GM12878 (cell line): ENCODE data around the gene C6orf52. TPM values are rescaled to one million over a fixed set of nuclear protein-coding genes. Genes with fewer than 3 reads are reported as not detected.

ENCODE experiments used
- ATAC-seq: fragments of 200-7000 bp; cut with Tn5 transposase; 3 replicates; pipeline ENCODE4 v1.9.1; 2020; ENCODE audit warnings: mild to moderate bottlenecking, moderate library complexity
- BruUV-seq: library from RNA; stranded (reverse); fragments of 400-500 nt; replicated peaks from 2 replicates; lab custom pipeline; 2021; lab: Mats Ljungman, UMichigan
- CTCF ChIA-PET: fragments of 300-600 bp; sonication (Branson Sonifier 250); formaldehyde crosslinking; extraction: SDS; loops from one replicate; lab custom pipeline; 2021; ENCODE audit warnings: inconsistent platforms; lab: Yijun Ruan, JAX
- POLR2A ChIA-PET: fragments of 350-600 bp; formaldehyde crosslinking; extraction: SDS; loops from one replicate; lab custom pipeline; 2021; ENCODE audit warnings: inconsistent platforms; lab: Charles Lee
- RAD21 ChIA-PET: fragments of 300-600 bp; sonication (Branson Sonifier 250); formaldehyde crosslinking; loops from one replicate; lab custom pipeline; 2023; ENCODE audit warnings: antibody characterized with exemption; ENCODE audit not compliant: unreplicated experiment; lab: Charles Lee
- SMC1A ChIA-PET: fragments of 300-600 bp; sonication (Branson Sonifier 250); formaldehyde crosslinking; loops from one replicate; lab custom pipeline; 2023; ENCODE audit not compliant: unreplicated experiment, uncharacterized antibody; lab: Charles Lee
- DNase-seq: peaks from one replicate; pipeline ENCODE4 v3.0.0-alpha.2; 2011; ENCODE audit warnings: low read depth, low spot score
- FAIRE-seq: peaks from 3 replicates; lab custom pipeline; 2011; peaks lifted over from hg19 to GRCh38; lab: Jason Lieb, UNC
- H2AFZ ChIP-seq: 2 replicates; pipeline ENCODE4 v1.6.0; 2011; ENCODE audit warnings: low read depth, low read length, control low read depth; ENCODE audit not compliant: control insufficient read depth
- H3K27ac ChIP-seq: 2 replicates; pipeline ENCODE4 v1.5.1; 2011; ENCODE audit warnings: control low read depth; ENCODE audit not compliant: control insufficient read depth, insufficient read depth
- H3K27me3 ChIP-seq, 2 experiments: replicated peaks in 1 of 2; 2 replicates each; pipeline versions ENCODE4 v1.6.0 to v1.6.1; 2011; ENCODE audit warnings: low read length in 1 of 2; ENCODE audit not compliant: control insufficient read depth in 2 of 2, insufficient read depth in 2 of 2
- H3K36me3 ChIP-seq, 2 experiments: 2 replicates each; pipeline ENCODE4 v1.5.1; 2011; ENCODE audit warnings: low read length in 1 of 2; ENCODE audit not compliant: control insufficient read depth in 2 of 2, insufficient read depth in 2 of 2
- H3K4me1 ChIP-seq: 2 replicates; pipeline ENCODE4 v1.6.1; 2011; ENCODE audit warnings: mild to moderate bottlenecking, low read length, moderate library complexity, mixed read lengths; ENCODE audit not compliant: control insufficient read depth, insufficient read depth
- H3K4me2 ChIP-seq: 2 replicates; pipeline ENCODE4 v1.6.0; 2011; ENCODE audit warnings: control low read depth; ENCODE audit not compliant: control insufficient read depth, insufficient read depth
- H3K4me3 ChIP-seq: fragments of 200-600 bp; sonication (generic); 2 replicates; pipeline ENCODE4 v1.5.1; 2016
- H3K79me2 ChIP-seq: 2 replicates; pipeline ENCODE4 v1.6.0; 2011; ENCODE audit warnings: low read length; ENCODE audit not compliant: control insufficient read depth, insufficient read depth
- H3K9ac ChIP-seq: 2 replicates; pipeline ENCODE4 v1.8.0; 2011; ENCODE audit warnings: low read length, control low read depth, mixed read lengths; ENCODE audit not compliant: control insufficient read depth, insufficient read depth
- H3K9me3 ChIP-seq: replicated peaks from 3 replicates; pipeline ENCODE4 v1.5.1; 2011; ENCODE audit warnings: mild to moderate bottlenecking, low read length; ENCODE audit not compliant: control insufficient read depth, insufficient read depth
- H4K20me1 ChIP-seq: 2 replicates; pipeline ENCODE4 v1.6.0; 2011; ENCODE audit not compliant: control insufficient read depth, insufficient read depth
- BCL3 ChIP-seq: IDR thresholded peaks from 2 replicates; pipeline ENCODE4 v1.6.1; 2011; ENCODE audit warnings: borderline replicate concordance, low read depth, mild to moderate bottlenecking, moderate library complexity, low read length; ENCODE audit not compliant: insufficient read depth, poor library complexity, severe bottlenecking
- E2F8 ChIP-seq: fragments of 450-650 bp; IDR thresholded peaks from 2 replicates; pipeline ENCODE4 v1.6.1; 2018; ENCODE audit warnings: mild to moderate bottlenecking, low read depth, moderate library complexity; ENCODE audit not compliant: partially characterized antibody
- ETV6 ChIP-seq, 2 experiments: fragments of 450-650 bp in 1 of 2; IDR thresholded peaks in 1 of 2; conservative IDR thresholded peaks in 1 of 2; 2 replicates each; pipeline ENCODE4 v1.6.1; 2014; ENCODE audit warnings: antibody characterized with exemption in 1 of 2, borderline replicate concordance in 1 of 2, low read depth in 1 of 2, mild to moderate bottlenecking in 1 of 2, moderate library complexity in 1 of 2
- FOXK2 ChIP-seq: fragments of 450-650 bp; IDR thresholded peaks from 2 replicates; pipeline ENCODE4 v1.6.1; 2017; ENCODE audit warnings: mild to moderate bottlenecking, moderate library complexity
- HDAC2 ChIP-seq: fragments of 200-600 bp; sonication (generic); IDR thresholded peaks from 2 replicates; pipeline ENCODE4 v1.6.1; 2017
- MEF2A ChIP-seq: IDR thresholded peaks from 2 replicates; pipeline ENCODE4 v1.6.1; 2011; ENCODE audit warnings: low read depth, mild to moderate bottlenecking, low read length, moderate library complexity; ENCODE audit not compliant: insufficient read depth
- MYB ChIP-seq: fragments of 150-350 bp; IDR thresholded peaks from 2 replicates; pipeline ENCODE4 v1.6.1; 2014; ENCODE audit warnings: mild to moderate bottlenecking, low read depth, low read length, borderline replicate concordance
- PKNOX1 ChIP-seq: fragments of 450-650 bp; IDR thresholded peaks from 2 replicates; pipeline ENCODE4 v1.6.1; 2016; ENCODE audit warnings: mild to moderate bottlenecking
- RELA ChIP-seq: fragments of 450-650 bp; IDR thresholded peaks from 2 replicates; pipeline ENCODE4 v1.8.0; 2014; ENCODE audit warnings: borderline replicate concordance; ENCODE audit not compliant: partially characterized antibody
- RFX5 ChIP-seq: IDR thresholded peaks from 2 replicates; pipeline ENCODE4 v1.6.1; 2011; ENCODE audit warnings: low read depth, low read length, improper control_type of control experiment
- SMAD1 ChIP-seq: fragments of 450-650 bp; IDR thresholded peaks from 2 replicates; pipeline ENCODE4 v1.6.1; 2018; ENCODE audit warnings: mild to moderate bottlenecking, low read depth; ENCODE audit not compliant: partially characterized antibody
- SREBF1 ChIP-seq: IDR thresholded peaks from 2 replicates; pipeline ENCODE4 v1.6.1; 2012; ENCODE audit warnings: mild to moderate bottlenecking, low read length
- STAT1 ChIP-seq: fragments of 450-650 bp; conservative IDR thresholded peaks from 2 replicates; pipeline ENCODE4 v1.6.1; 2014; ENCODE audit warnings: antibody characterized with exemption, mild to moderate bottlenecking
- ZBTB11 ChIP-seq: fragments of 450-650 bp; formaldehyde crosslinking; IDR thresholded peaks from 2 replicates; pipeline ENCODE4 v1.5.0; 2022; ENCODE audit warnings: mild to moderate bottlenecking, missing genetic modification characterization
- ZNF207 ChIP-seq: fragments of 450-650 bp; IDR thresholded peaks from 2 replicates; pipeline ENCODE4 v1.6.1; 2014; ENCODE audit warnings: antibody characterized with exemption, mild to moderate bottlenecking, borderline replicate concordance
- ZSCAN29 ChIP-seq: fragments of 450-650 bp; IDR thresholded peaks from 2 replicates; pipeline ENCODE4 v1.6.1; 2017; ENCODE audit warnings: mild to moderate bottlenecking, moderate library complexity
- WGBS: methylation state at CpG from one replicate; pipeline ENCODE4 v1.1.6; 2016; ENCODE audit warnings: low lambda C conversion rate; ENCODE audit not compliant: insufficient replicate concordance, insufficient coverage; ENCODE audit errors: missing lambda C conversion rate; 5-methylcytosine and 5-hydroxymethylcytosine counted together
- in situ Hi-C: fragments of 300-500 bp; cut with MboI; formaldehyde crosslinking; loops from 9 replicates; pipeline ENCODE4 v1.14.3; 2018; ENCODE audit warnings: mixed read lengths
- intact Hi-C: fragments of 100-400 bp; cut with micrococcal nuclease; formaldehyde crosslinking; loops from one replicate; pipeline ENCODE4 v1.14.2; 2022; ENCODE audit not compliant: unreplicated experiment
- polyA plus RNA-seq, 11 experiments: library from polyadenylated mRNA; depleted of rRNA in 4 of 11; unstranded in 6 of 11; stranded (reverse) in 5 of 11; fragments of >200 nt; fragmentation: Nextera tagmentation in 4 of 11; fragmentation: Illumina TruSeq in 1 of 11; extraction: Ambion mirVana in 4 of 11; extraction: Trizol in 1 of 11; gene quantifications; 1 replicate in 1 of 11; 2 replicates in 10 of 11; pipeline versions ENCODE4 v1.2.1 to v1.2.3, GENCODE V29; 2011 to 2016; ENCODE audit warnings: inconsistent platforms in 2 of 11, missing spikeins in 2 of 11, low read depth in 1 of 11
- total RNA-seq, 4 experiments: library from RNA; depleted of rRNA in 3 of 4; stranded (reverse); fragments of >200 nt in 3 of 4; fragmentation: Illumina TruSeq in 1 of 4; extraction: Trizol in 1 of 4; gene quantifications; 2 replicates each; pipeline versions ENCODE4 v1.2.1 to v1.2.3, GENCODE V29; 2013 to 2021

The C6orf52 gene
- total and polyA plus RNA-seq, 10 of the 15 experiments (the other 5 are each of a cell fraction or from before 2014, with no cell fraction given): 2.7 to 15.1 (median 4.9) TPM

GRCh38 chr6:10621847-10622246 is 72.6 kb downstream of the C6orf52 start:
- H3K9me3 ChIP-seq: no peaks in the 10 kb centered on the region
- in situ Hi-C loops (no loop called here), intact Hi-C loops (no loop called here)
- no peaks in the 10 kb centered on the region for H3K27me3 ChIP-seq
- ChIA-PET SMC1A (no interaction called here), POLR2A (no interaction called here), CTCF (no interaction called here), RAD21 (interaction anchor here (1.0 kb wide), 1 partner anchor 73 kb away, joined by 3 read pairs; the partner anchor contains the start of gene PAK1IP1)
- 88% methylated on average over 4 of the region's 4 CpGs for WGBS
- no peak overlapping the region for H2AFZ ChIP-seq
- ATAC-seq (no peak), DNase-seq (no peak), FAIRE-seq (no peak)
- H3K4me1 ChIP-seq: no peaks in the 10 kb centered on the region
- H3K4me3 ChIP-seq: no peak overlapping the region
- H3K36me3 ChIP-seq: peaks cover 0 to 24% of the 10 kb centered on the region in 2 experiments; a peak in 2 of 4 replicates
- H3K79me2 ChIP-seq: no peaks in the 10 kb centered on the region
- no peak overlapping the region for H3K9ac ChIP-seq
- BruUV-seq: no TSS peak
- no peak overlapping the region for H3K27ac ChIP-seq
- no peak overlapping the region for H3K4me2 ChIP-seq
- no peaks in the 10 kb centered on the region for H4K20me1 ChIP-seq
- no peak for TF ChIP-seq ZNF207
- TF ChIP-seq MYB: no peak
- no peak for TF ChIP-seq FOXK2
- TF ChIP-seq PKNOX1: no peak
- no peak for TF ChIP-seq MEF2A
- TF ChIP-seq SMAD1: no peak
- no peak for TF ChIP-seq E2F8
- TF ChIP-seq STAT1: no peak
- TF ChIP-seq RELA: no peak
- TF ChIP-seq HDAC2: no peak
- no peak for TF ChIP-seq SREBF1
- no peak for TF ChIP-seq ZBTB11
- TF ChIP-seq ZSCAN29: no peak
- no peak for TF ChIP-seq RFX5
- no peak for TF ChIP-seq BCL3
- TF ChIP-seq ETV6 (conservative IDR thresholded peaks at IDR 0.05 in 1 of 2, IDR thresholded peaks at IDR 0.05 in 1 of 2; ENCODE audit: borderline replicate concordance in 1 of 2, low read depth in 1 of 2): no peak
